Activated CD4-positive, alpha-beta memory T cell treated with anti-CD3 and anti-CD28 coated beads, Interleukin-2, amount 10 ng/mL, durations not matched to agents 7 days and 5 days (primary cell): ENCODE measurements around the gene SPTBN4. TPM values are rescaled to one million over a fixed set of nuclear protein-coding genes. Genes with fewer than 3 reads are reported as not detected.
A peak's percentile ranks its signal among the peaks of the same experiment; 100 is the strongest.

Experiments
- CTCF ChIA-PET: fragments of 350-600 bp; sonication (Branson Sonifier 250); formaldehyde crosslinking; loops from one replicate; lab custom pipeline; 2021; ENCODE audit warnings: antibody characterized with exemption, inconsistent platforms; lab: Charles Lee
- POLR2A ChIA-PET: fragments of 350-600 bp; sonication (Branson Sonifier 250); formaldehyde crosslinking; loops from one replicate; lab custom pipeline; 2021; ENCODE audit warnings: antibody characterized with exemption; lab: Charles Lee
- DNase-seq: peaks from one replicate; pipeline ENCODE4 v3.0.0-alpha.2; 2020
- H3K27ac Mint-ChIP-seq: one replicate; pipeline ENCODE4 v1.8.0; 2021; ENCODE audit warnings: mild to moderate bottlenecking, mixed read lengths
- H3K27me3 Mint-ChIP-seq: one replicate; pipeline ENCODE4 v1.8.0; 2021; ENCODE audit warnings: mixed read lengths
- H3K36me3 Mint-ChIP-seq: one replicate; pipeline ENCODE4 v1.8.0; 2021; ENCODE audit warnings: low read depth, mixed read lengths
- H3K4me1 Mint-ChIP-seq: one replicate; pipeline ENCODE4 v1.8.0; 2021; ENCODE audit warnings: mixed read lengths
- H3K4me3 Mint-ChIP-seq: one replicate; pipeline ENCODE4 v1.8.0; 2021; ENCODE audit warnings: mild to moderate bottlenecking, mixed read lengths
- H3K9me3 Mint-ChIP-seq: one replicate; pipeline ENCODE4 v1.8.0; 2021; ENCODE audit warnings: mixed read lengths
- total RNA-seq, 2 experiments: library from RNA; stranded (reverse); gene quantifications; one replicate each; pipeline ENCODE4 v1.2.3, GENCODE V29; 2021

SPTBN4 gene
- 1 to 10 TPM in 1 of 2 experiments, under 1 TPM in 1; 0.60 to 1.3 TPM for total RNA-seq

- Mint-ChIP-seq H3K27me3 (peaks cover 23% of the 10 kb centered on the region), H3K4me3 (peak within 1 kb of the TSS; percentile 87), H3K4me1 (peaks cover 33% of the 10 kb centered on the region), H3K27ac (no peak within 1 kb of the TSS), H3K36me3 (peaks cover 6% of the 10 kb centered on the region), H3K9me3 (no peaks in the 10 kb centered on the region)
- ChIA-PET CTCF (interaction anchor here (3.8 kb wide), 1 partner anchor 47 kb away, joined by 51 read pairs; no protein-coding TSS in a partner anchor), POLR2A (interaction anchor here (1.8 to 2.7 kb wide), 2 partner anchors 21 to 64 kb away, joined by 5 to 6 read pairs; no protein-coding TSS in a partner anchor)
- no peak for DNase-seq
Measured at GRCh38 chr19:40466985-40467734, at the start of gene SPTBN4. Gene SPTBN4, plus strand, starts transcription at chr19:40467001. Its CDS starts 5,621 bp downstream, at chr19:40472622.

GRCh38 chr19:40417643-40417981 lies 49.2 kb upstream of the SPTBN4 start:
- Mint-ChIP-seq H3K27me3 (peaks cover 1% of the 10 kb centered on the region), H3K9me3 (no peaks in the 10 kb centered on the region), H3K4me1 (peaks cover 42% of the 10 kb centered on the region), H3K4me3 (no peak overlapping the region), H3K36me3 (peaks cover 6% of the 10 kb centered on the region), H3K27ac (peak overlapping the region; percentile 13)
- no peak for DNase-seq
- POLR2A ChIA-PET = interaction anchor here (1.0 to 1.4 kb wide), 2 partner anchors 14 to 19 kb away, joined by 3 to 4 read pairs; no protein-coding TSS in a partner anchor
- CTCF ChIA-PET = interaction anchor here (1.1 to 1.3 kb wide), 2 partner anchors 9 to 47 kb away, joined by 3 to 5 read pairs; partner anchors contain the start of gene SERTAD1

GRCh38 chr19:40418040-40418439 lies 48.8 kb upstream of the SPTBN4 start:
- CTCF ChIA-PET = interaction anchor here (0.6 kb wide), 1 partner anchor 103 kb away, joined by 3 read pairs; no protein-coding TSS in a partner anchor
- no peaks in the 10 kb centered on the region for H3K9me3 Mint-ChIP-seq
- H3K36me3 Mint-ChIP-seq = peaks cover 10% of the 10 kb centered on the region
- no peak overlapping the region for H3K27ac Mint-ChIP-seq
- DNase-seq = no peak
- peaks cover 42% of the 10 kb centered on the region for H3K4me1 Mint-ChIP-seq
- H3K27me3 Mint-ChIP-seq = peaks cover 1% of the 10 kb centered on the region
- H3K4me3 Mint-ChIP-seq = no peak overlapping the region
- POLR2A ChIA-PET = no interaction called here

- ChIA-PET CTCF (interaction anchor here (1.3 to 3.8 kb wide), 4 partner anchors 10 to 46 kb away, joined by 3 to 51 read pairs (median 10); partner anchors contain the start of genes BLVRB and SPTBN4), POLR2A (no interaction called here)
- Mint-ChIP-seq H3K27me3 (no peaks in the 10 kb centered on the region), H3K9me3 (no peaks in the 10 kb centered on the region), H3K4me3 (no peak overlapping the region), H3K27ac (no peak overlapping the region), H3K4me1 (peaks cover 44% of the 10 kb centered on the region), H3K36me3 (peaks cover 11% of the 10 kb centered on the region)
- DNase-seq = no peak
Measured at GRCh38 chr19:40419066-40419612, 47.7 kb upstream of the SPTBN4 start.

- peaks cover 15% of the 10 kb centered on the region for H3K36me3 Mint-ChIP-seq
- H3K9me3 Mint-ChIP-seq = no peaks in the 10 kb centered on the region
- peak overlapping the region; percentile 50 for H3K4me3 Mint-ChIP-seq
- peaks cover 49% of the 10 kb centered on the region for H3K4me1 Mint-ChIP-seq
- DNase-seq = no peak
- H3K27ac Mint-ChIP-seq = no peak overlapping the region
- H3K27me3 Mint-ChIP-seq = no peaks in the 10 kb centered on the region
- ChIA-PET POLR2A (interaction anchor here (1.0 to 2.9 kb wide), 8 partner anchors 12 to 190 kb away, joined by 3 to 25 read pairs (median 14); partner anchors contain the start of genes BLVRB, C19orf47, PLD3 and SERTAD3), CTCF (interaction anchor here (0.7 to 3.8 kb wide), 25 partner anchors 9 to 944 kb away, joined by 3 to 51 read pairs (median 5); partner anchors contain the start of genes ACTMAP, AKT2, B9D2 and BLVRB)
Measured at GRCh38 chr19:40419780-40420179, 47.0 kb upstream of the SPTBN4 start.

- H3K4me3 Mint-ChIP-seq = peak overlapping the region; percentile 77
- H3K27me3 Mint-ChIP-seq = no peaks in the 10 kb centered on the region
- H3K9me3 Mint-ChIP-seq = no peaks in the 10 kb centered on the region
- H3K27ac Mint-ChIP-seq = peak overlapping the region; percentile 76
- POLR2A ChIA-PET = interaction anchor here (0.8 to 2.9 kb wide), 16 partner anchors 9 to 230 kb away, joined by 3 to 25 read pairs (median 5); partner anchors contain the start of genes AKT2, BLVRB, C19orf47 and PLD3
- CTCF ChIA-PET = interaction anchor here (0.6 to 3.8 kb wide), 40 partner anchors 8 to 1800 kb away, joined by 3 to 51 read pairs (median 4); partner anchors contain the start of genes ACTMAP, AKT2, B9D2 and BLVRB
- H3K36me3 Mint-ChIP-seq = peaks cover 17% of the 10 kb centered on the region
- no peak for DNase-seq
- H3K4me1 Mint-ChIP-seq = peaks cover 51% of the 10 kb centered on the region
Measured at GRCh38 chr19:40420451-40420765, 46.4 kb upstream of the SPTBN4 start.

- CTCF ChIA-PET = interaction anchor here (0.6 to 3.8 kb wide), 40 partner anchors 8 to 1799 kb away, joined by 3 to 51 read pairs (median 4); partner anchors contain the start of genes ACTMAP, AKT2, B9D2 and BLVRB
- peaks cover 20% of the 10 kb centered on the region for H3K36me3 Mint-ChIP-seq
- H3K27ac Mint-ChIP-seq = peak overlapping the region; percentile 80
- no peaks in the 10 kb centered on the region for H3K9me3 Mint-ChIP-seq
- peak; percentile 79 for DNase-seq
- peak overlapping the region; percentile 77 for H3K4me3 Mint-ChIP-seq
- POLR2A ChIA-PET = interaction anchor here (0.5 to 2.9 kb wide), 18 partner anchors 8 to 1326 kb away, joined by 3 to 25 read pairs (median 5); partner anchors contain the start of genes AKT2, BLVRB, C19orf47 and PLD3
- no peaks in the 10 kb centered on the region for H3K27me3 Mint-ChIP-seq
- H3K4me1 Mint-ChIP-seq = peaks cover 48% of the 10 kb centered on the region
Measured at GRCh38 chr19:40420766-40421765, 45.7 kb upstream of the SPTBN4 start.

GRCh38 chr19:40421993-40422747 lies 44.6 kb upstream of the SPTBN4 start:
- peaks cover 43% of the 10 kb centered on the region for H3K4me1 Mint-ChIP-seq
- no peaks in the 10 kb centered on the region for H3K27me3 Mint-ChIP-seq
- peak overlapping the region; percentile 80 for H3K27ac Mint-ChIP-seq
- H3K36me3 Mint-ChIP-seq = peaks cover 20% of the 10 kb centered on the region
- CTCF ChIA-PET = interaction anchor here (1.0 to 3.8 kb wide), 7 partner anchors 11 to 117 kb away, joined by 4 to 51 read pairs (median 25); partner anchors contain the start of genes BLVRB, SERTAD3 and SPTBN4
- POLR2A ChIA-PET = interaction anchor here (0.7 to 2.9 kb wide), 9 partner anchors 10 to 480 kb away, joined by 3 to 25 read pairs (median 6); partner anchors contain the start of genes BLVRB, C19orf47, PLD3 and PRX
- DNase-seq = no peak
- peak overlapping the region; percentile 77 for H3K4me3 Mint-ChIP-seq
- H3K9me3 Mint-ChIP-seq = no peaks in the 10 kb centered on the region

GRCh38 chr19:40422748-40423566 lies 43.8 kb upstream of the SPTBN4 start:
- H3K9me3 Mint-ChIP-seq = no peaks in the 10 kb centered on the region
- peaks cover 36% of the 10 kb centered on the region for H3K4me1 Mint-ChIP-seq
- no peak overlapping the region for H3K27ac Mint-ChIP-seq
- peak overlapping the region; percentile 77 for H3K4me3 Mint-ChIP-seq
- peaks cover 20% of the 10 kb centered on the region for H3K36me3 Mint-ChIP-seq
- ChIA-PET POLR2A (interaction anchor here (0.7 to 2.9 kb wide), 5 partner anchors 10 to 481 kb away, joined by 3 to 22 read pairs (median 5); partner anchors contain the start of genes BLVRB, PRX and SERTAD3), CTCF (interaction anchor here (1.0 kb wide), 1 partner anchor 41 kb away, joined by 3 read pairs; no protein-coding TSS in a partner anchor)
- no peak for DNase-seq
- no peaks in the 10 kb centered on the region for H3K27me3 Mint-ChIP-seq

GRCh38 chr19:40423938-40424337 lies 42.9 kb upstream of the SPTBN4 start:
- no peak for DNase-seq
- POLR2A ChIA-PET = interaction anchor here (0.8 to 1.6 kb wide), 4 partner anchors 19 to 182 kb away, joined by 3 to 6 read pairs (median 4); partner anchors contain the start of genes BLVRB and SERTAD3
- H3K36me3 Mint-ChIP-seq = peaks cover 20% of the 10 kb centered on the region
- H3K4me1 Mint-ChIP-seq = peaks cover 31% of the 10 kb centered on the region
- H3K4me3 Mint-ChIP-seq = peak overlapping the region; percentile 52
- H3K9me3 Mint-ChIP-seq = no peaks in the 10 kb centered on the region
- H3K27ac Mint-ChIP-seq = no peak overlapping the region
- CTCF ChIA-PET = interaction anchor here (1.0 to 1.4 kb wide), 2 partner anchors 10 to 40 kb away, joined by 3 to 5 read pairs; partner anchors contain the start of gene PRX
- H3K27me3 Mint-ChIP-seq = no peaks in the 10 kb centered on the region
